ENCODE measurements around the gene NACA2. TPM values are rescaled to one million over a fixed set of nuclear protein-coding genes. Genes with fewer than 3 reads are reported as not detected.

Gene NACA2
- total and polyA plus RNA-seq, 2 of the 4 experiments (the other 2 are of a cell fraction), result not detected

DNA sequence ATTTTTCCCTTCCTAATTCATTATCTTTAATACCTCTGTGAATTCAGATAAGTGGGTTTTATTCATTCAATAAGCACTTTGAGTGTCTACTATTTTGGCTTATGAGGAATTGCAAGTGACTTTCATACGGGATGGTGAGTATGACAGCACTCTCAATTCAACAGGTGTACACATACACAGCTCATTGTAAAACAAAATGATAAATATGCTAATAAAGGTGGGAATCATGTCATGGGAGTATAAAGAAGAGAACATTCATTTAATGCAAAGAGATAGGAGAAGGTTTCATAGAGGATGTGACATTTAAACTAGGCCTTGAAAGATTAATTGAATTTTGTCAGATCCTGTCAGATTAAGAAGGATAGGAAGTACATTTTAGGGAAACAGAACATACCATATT lies 19.4 kb downstream of the NACA2 start:
- CTCF ChIA-PET, result interaction anchor here (0.7 kb wide), 1 partner anchor 159 kb away, joined by 3 read pairs; no protein-coding TSS in a partner anchor
- WGBS, 2 experiments (ENCODE audit: extremely low coverage in 2 of 2, insufficient read length in 1 of 2), result no CpG with 5 or more reads among the region's 1 CpG
- Histone ChIP-seq H4K5ac (ENCODE audit: low read depth, low read length) (no peak overlapping the region), H2BK5ac (ENCODE audit: low read depth, low read length, poor library complexity, severe bottlenecking) (no peak overlapping the region), H2BK120ac (ENCODE audit: low read depth, low read length) (no peak overlapping the region), H3K9ac (ENCODE audit: low read depth, low read length) (no peak overlapping the region), H3K27me3 (ENCODE audit: control insufficient read depth, insufficient read depth, low read length) (no peaks in the 10 kb centered on the region), H3K18ac (ENCODE audit: low read depth, low read length) (no peak overlapping the region), H2AK5ac (ENCODE audit: low read depth, low read length) (no peak overlapping the region), H3K4ac (ENCODE audit: low read depth, low read length) (no peak overlapping the region), H3K4me1 (ENCODE audit: control insufficient read depth, insufficient read depth, low read length) (no peaks in the 10 kb centered on the region), H3K23ac (ENCODE audit: low read depth, low read length) (no peak overlapping the region), H4K91ac (ENCODE audit: insufficient read depth, low read depth, low read length) (no peak overlapping the region), H4K20me1 (ENCODE audit: insufficient read depth, low read length) (no peaks in the 10 kb centered on the region), H3K56ac (ENCODE audit: extremely low read depth, insufficient read depth, low read length) (no peak overlapping the region), H3K4me2 (ENCODE audit: low read depth, low read length) (no peak overlapping the region), H3K36me3 (ENCODE audit: control insufficient read depth, insufficient read depth, low read length) (no peaks in the 10 kb centered on the region), H3K9me3 (ENCODE audit: control insufficient read depth, insufficient read depth, low read length) (peaks cover 3% of the 10 kb centered on the region; the same call in 1 of the 2 replicates), H2BK20ac (ENCODE audit: low read depth, low read length) (no peak overlapping the region), H2AFZ (replicated peaks; ENCODE audit: low read length, poor library complexity) (no peak overlapping the region), H2AK9ac (replicated peaks; ENCODE audit: low read depth, low read length, poor library complexity) (no peak overlapping the region), H3K27ac (ENCODE audit: insufficient read depth, low read length) (no peak overlapping the region), H4K8ac (ENCODE audit: low read depth in 2 of 2, low read length in 2 of 2) (no peak overlapping the region), H3K4me3 (ENCODE audit: insufficient read depth, low read depth, low read length) (no peak overlapping the region), H3K9me1 (ENCODE audit: insufficient read depth, low read length) (no peaks in the 10 kb centered on the region), H3K79me1 (ENCODE audit: low read depth in 1 of 2, low read length in 2 of 2) (no peaks in the 10 kb centered on the region), H2BK15ac (ENCODE audit: low read depth, low read length) (no peak overlapping the region), H3K14ac (replicated peaks; ENCODE audit: low read depth, low read length) (no peak overlapping the region)
- TF ChIP-seq, protein P1, sequence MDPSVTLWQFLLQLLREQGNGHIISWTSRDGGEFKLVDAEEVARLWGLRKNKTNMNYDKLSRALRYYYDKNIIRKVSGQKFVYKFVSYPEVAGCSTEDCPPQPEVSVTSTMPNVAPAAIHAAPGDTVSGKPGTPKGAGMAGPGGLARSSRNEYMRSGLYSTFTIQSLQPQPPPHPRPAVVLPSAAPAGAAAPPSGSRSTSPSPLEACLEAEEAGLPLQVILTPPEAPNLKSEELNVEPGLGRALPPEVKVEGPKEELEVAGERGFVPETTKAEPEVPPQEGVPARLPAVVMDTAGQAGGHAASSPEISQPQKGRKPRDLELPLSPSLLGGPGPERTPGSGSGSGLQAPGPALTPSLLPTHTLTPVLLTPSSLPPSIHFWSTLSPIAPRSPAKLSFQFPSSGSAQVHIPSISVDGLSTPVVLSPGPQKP (IDR thresholded peaks at IDR 0.05; ENCODE audit: borderline replicate concordance, low read depth, low read length), result no peak
- TF ChIP-seq BHLHE40 (IDR thresholded peaks at IDR 0.05; ENCODE audit: low read depth, low read length), result no peak
- TF ChIP-seq NFE2L2 (IDR thresholded peaks at IDR 0.05; ENCODE audit: low read depth, low read length), result no peak
- TF ChIP-seq SMC3 (IDR thresholded peaks at IDR 0.05; ENCODE audit: low read depth, low read length), result no peak
- no peak for TF ChIP-seq FOS (IDR thresholded peaks at IDR 0.05; ENCODE audit: low read depth, low read length)
- TF ChIP-seq, protein P2, sequence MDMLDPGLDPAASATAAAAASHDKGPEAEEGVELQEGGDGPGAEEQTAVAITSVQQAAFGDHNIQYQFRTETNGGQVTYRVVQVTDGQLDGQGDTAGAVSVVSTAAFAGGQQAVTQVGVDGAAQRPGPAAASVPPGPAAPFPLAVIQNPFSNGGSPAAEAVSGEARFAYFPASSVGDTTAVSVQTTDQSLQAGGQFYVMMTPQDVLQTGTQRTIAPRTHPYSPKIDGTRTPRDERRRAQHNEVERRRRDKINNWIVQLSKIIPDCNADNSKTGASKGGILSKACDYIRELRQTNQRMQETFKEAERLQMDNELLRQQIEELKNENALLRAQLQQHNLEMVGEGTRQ (IDR thresholded peaks at IDR 0.05; ENCODE audit: low read depth, low read length), result no peak
- no peak for TF ChIP-seq CEBPB (IDR thresholded peaks at IDR 0.05; ENCODE audit: low read depth, low read length)
- TF ChIP-seq POLR2A (IDR thresholded peaks at IDR 0.05; ENCODE audit: low read depth, low read length), result no peak
- no peak for TF ChIP-seq CHD1 (IDR thresholded peaks at IDR 0.05; ENCODE audit: low read depth, low read length)
- no TSS peak for BruUV-seq (replicated peaks)
- in situ Hi-C loops (cut with MboI; ENCODE audit: low sequenced_read_pairs) (no loop called here), intact Hi-C loops (cut with micrococcal nuclease) (no loop called here), dilution Hi-C loops (cut with HindIII; ENCODE audit: low sequenced_read_pairs, unreplicated experiment) (no loop called here)
- POLR2A ChIA-PET (ENCODE audit: unreplicated experiment), result no interaction called here
- DNase-seq (no peak), ATAC-seq (ENCODE audit: low read depth) (no peak)

All from IMR-90 (cell line).